Keratinocyte (primary cell): ENCODE data around the gene USP20. TPM values are rescaled to one million over a fixed set of nuclear protein-coding genes. Genes with fewer than 3 reads are reported as not detected.

Source experiments
- DNase-seq: peaks from one replicate; pipeline ENCODE4 v3.0.0-alpha.2; 2011; ENCODE audit warnings: low read depth, missing footprints, low spot score
- FAIRE-seq: peaks from 2 replicates; lab custom pipeline; 2011; peaks lifted over from hg19 to GRCh38; lab: Jason Lieb, UNC
- H2AFZ ChIP-seq: 2 replicates; pipeline ENCODE4 v1.6.0; 2012; ENCODE audit warnings: low read length, control low read depth, inconsistent platforms; ENCODE audit not compliant: control insufficient read depth
- H3K27ac ChIP-seq: 2 replicates; pipeline ENCODE4 v1.5.1; 2011; ENCODE audit warnings: low read length; ENCODE audit not compliant: control insufficient read depth, insufficient read depth
- H3K27me3 ChIP-seq: 3 replicates; pipeline ENCODE4 v1.6.0; 2011; ENCODE audit warnings: low read length; ENCODE audit not compliant: control insufficient read depth, insufficient read depth; ENCODE audit errors: extremely low read depth
- H3K36me3 ChIP-seq, 2 experiments: 2 replicates in 1 of 2; 3 replicates in 1 of 2; pipeline ENCODE4 v1.5.1; 2011; ENCODE audit warnings: low read length in 2 of 2, mild to moderate bottlenecking in 1 of 2; ENCODE audit not compliant: control insufficient read depth in 2 of 2, insufficient read depth in 2 of 2; ENCODE audit errors: extremely low read depth in 1 of 2
- H3K4me1 ChIP-seq: 3 replicates; pipeline ENCODE4 v1.5.1; 2011; ENCODE audit warnings: low read length; ENCODE audit not compliant: control insufficient read depth, insufficient read depth; ENCODE audit errors: extremely low read depth
- H3K4me2 ChIP-seq: 3 replicates; pipeline ENCODE4 v1.6.0; 2011; ENCODE audit warnings: low read depth, low read length; ENCODE audit not compliant: control insufficient read depth, insufficient read depth; ENCODE audit errors: extremely low read depth
- H3K4me3 ChIP-seq, 3 experiments: fragments of 200-600 bp in 1 of 3; sonication (generic) in 1 of 3; 2 replicates in 2 of 3; 3 replicates in 1 of 3; pipeline ENCODE4 v1.5.1; 2011 to 2016; ENCODE audit warnings: low read length in 3 of 3, mild to moderate bottlenecking in 3 of 3, control low read depth in 2 of 3, inconsistent platforms in 1 of 3, low read depth in 1 of 3, mixed read lengths in 1 of 3, mixed run types in 1 of 3, moderate library complexity in 1 of 3; ENCODE audit not compliant: control insufficient read depth in 2 of 3, insufficient read depth in 2 of 3; ENCODE audit errors: extremely low read depth in 1 of 3
- H3K79me2 ChIP-seq: 2 replicates; pipeline ENCODE4 v1.6.0; 2012; ENCODE audit warnings: low read length; ENCODE audit not compliant: control insufficient read depth, insufficient read depth
- H3K9ac ChIP-seq: 3 replicates; pipeline ENCODE4 v1.6.0; 2011; ENCODE audit warnings: low read length; ENCODE audit not compliant: control insufficient read depth, insufficient read depth; ENCODE audit errors: extremely low read depth
- H3K9me1 ChIP-seq: 3 replicates; pipeline ENCODE4 v1.6.0; 2011; ENCODE audit warnings: low read length; ENCODE audit not compliant: control insufficient read depth, insufficient read depth; ENCODE audit errors: extremely low read depth
- H3K9me3 ChIP-seq: 2 replicates; pipeline ENCODE4 v1.5.1; 2012; ENCODE audit warnings: low read depth, low read length; ENCODE audit not compliant: control insufficient read depth
- H4K20me1 ChIP-seq: 3 replicates; pipeline ENCODE4 v1.6.0; 2011; ENCODE audit warnings: low read length; ENCODE audit not compliant: control insufficient read depth, insufficient read depth; ENCODE audit errors: extremely low read depth
- CTCF ChIP-seq, 3 experiments: IDR thresholded peaks in 1 of 3; conservative IDR thresholded peaks in 1 of 3; optimal IDR thresholded peaks in 1 of 3; 2 replicates in 2 of 3; 3 replicates in 1 of 3; pipeline versions ENCODE3 to v1.5.1; 2011; ENCODE audit warnings: low read length in 3 of 3, mild to moderate bottlenecking in 3 of 3, moderate library complexity in 2 of 3, control low read depth in 1 of 3, inconsistent platforms in 1 of 3; ENCODE audit not compliant: insufficient read depth in 2 of 3; ENCODE audit errors: extremely low read depth in 1 of 3
- EZH2 ChIP-seq: IDR thresholded peaks from one replicate; pipeline ENCODE4 v1.6.1; 2012; ENCODE audit warnings: inconsistent platforms, mild to moderate bottlenecking, low read length, moderate library complexity
- dilution Hi-C: fragments of 300-500 bp; cut with MboI; formaldehyde crosslinking; loops from one replicate; pipeline ENCODE4 v1.7.0; 2020; ENCODE audit warnings: low sequenced_read_pairs; ENCODE audit not compliant: extremely low pct_ligation_motif_present
- polyA plus RNA-seq, 5 experiments: library from polyadenylated mRNA; depleted of rRNA in 3 of 5; stranded (reverse) in 3 of 5; stranded (forward) in 1 of 5; unstranded in 1 of 5; fragments of >200 nt; gene quantifications; 1 replicate in 1 of 5; 2 replicates in 3 of 5; 3 replicates in 1 of 5; pipeline versions ENCODE4 v1.2.1 to v1.2.3, GENCODE V29; 2011 to 2012; ENCODE audit warnings: missing spikeins in 2 of 5, low read depth in 1 of 5, low replicate concordance in 1 of 5

The USP20 gene
- polyA plus RNA-seq, 1 donor (not counting 4 experiments of a cell fraction or from before 2014, with no cell fraction given) = 6.4 TPM

DNA sequence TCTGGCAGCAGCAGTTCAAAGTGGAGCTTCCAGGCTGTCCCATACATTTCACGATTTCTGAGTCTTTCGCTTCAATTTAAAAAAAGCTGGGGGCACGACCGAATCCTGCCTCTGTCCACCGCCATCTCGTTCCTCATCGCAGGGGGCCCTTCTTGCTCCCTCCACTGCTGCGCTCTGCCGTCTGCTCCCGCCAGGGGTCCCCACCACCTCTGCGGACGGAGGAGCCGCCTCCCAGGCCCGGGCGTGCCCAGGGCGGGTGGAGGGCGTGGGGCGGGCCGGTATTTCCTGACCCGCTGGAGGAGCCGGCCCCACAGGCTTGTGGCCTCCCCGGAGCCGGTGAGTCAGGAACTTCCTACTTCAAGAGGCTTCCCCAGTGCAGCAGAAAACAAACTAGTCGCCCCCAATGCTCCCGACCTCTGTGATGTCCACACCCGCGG lies 50.4 kb downstream of the USP20 start:
- no peaks in the 10 kb centered on the region for H4K20me1 ChIP-seq
- H3K27me3 ChIP-seq = no peaks in the 10 kb centered on the region
- no peaks in the 10 kb centered on the region for H3K9me1 ChIP-seq
- H3K36me3 ChIP-seq = peaks cover 0 to 6% of the 10 kb centered on the region in 2 experiments
- no peak for FAIRE-seq
- dilution Hi-C loops = no loop called here
- H3K9ac ChIP-seq = peak overlapping the region; percentile 52
- H2AFZ ChIP-seq = peak overlapping the region; percentile 77
- peak; percentile 82 to 96 (median 96) for TF ChIP-seq CTCF (optimal IDR thresholded peaks at IDR 0.05 in 1 of 3, IDR thresholded peaks at IDR 0.05 in 1 of 3, conservative IDR thresholded peaks at IDR 0.05 in 1 of 3; ENCODE audit: extremely low read depth in 1 of 3, insufficient read depth in 2 of 3, low read length in 3 of 3)
- TF ChIP-seq EZH2 = no peak
- peak overlapping the region; percentile 45 for H3K27ac ChIP-seq
- peak; percentile 45 for DNase-seq
- H3K79me2 ChIP-seq = no peaks in the 10 kb centered on the region
- peak overlapping the region in 2 of 3 experiments; percentile 44 to 60 for H3K4me3 ChIP-seq
- H3K4me1 ChIP-seq = peaks cover 21% of the 10 kb centered on the region
- H3K9me3 ChIP-seq = no peaks in the 10 kb centered on the region
- peak overlapping the region; percentile 74 for H3K4me2 ChIP-seq

DNA sequence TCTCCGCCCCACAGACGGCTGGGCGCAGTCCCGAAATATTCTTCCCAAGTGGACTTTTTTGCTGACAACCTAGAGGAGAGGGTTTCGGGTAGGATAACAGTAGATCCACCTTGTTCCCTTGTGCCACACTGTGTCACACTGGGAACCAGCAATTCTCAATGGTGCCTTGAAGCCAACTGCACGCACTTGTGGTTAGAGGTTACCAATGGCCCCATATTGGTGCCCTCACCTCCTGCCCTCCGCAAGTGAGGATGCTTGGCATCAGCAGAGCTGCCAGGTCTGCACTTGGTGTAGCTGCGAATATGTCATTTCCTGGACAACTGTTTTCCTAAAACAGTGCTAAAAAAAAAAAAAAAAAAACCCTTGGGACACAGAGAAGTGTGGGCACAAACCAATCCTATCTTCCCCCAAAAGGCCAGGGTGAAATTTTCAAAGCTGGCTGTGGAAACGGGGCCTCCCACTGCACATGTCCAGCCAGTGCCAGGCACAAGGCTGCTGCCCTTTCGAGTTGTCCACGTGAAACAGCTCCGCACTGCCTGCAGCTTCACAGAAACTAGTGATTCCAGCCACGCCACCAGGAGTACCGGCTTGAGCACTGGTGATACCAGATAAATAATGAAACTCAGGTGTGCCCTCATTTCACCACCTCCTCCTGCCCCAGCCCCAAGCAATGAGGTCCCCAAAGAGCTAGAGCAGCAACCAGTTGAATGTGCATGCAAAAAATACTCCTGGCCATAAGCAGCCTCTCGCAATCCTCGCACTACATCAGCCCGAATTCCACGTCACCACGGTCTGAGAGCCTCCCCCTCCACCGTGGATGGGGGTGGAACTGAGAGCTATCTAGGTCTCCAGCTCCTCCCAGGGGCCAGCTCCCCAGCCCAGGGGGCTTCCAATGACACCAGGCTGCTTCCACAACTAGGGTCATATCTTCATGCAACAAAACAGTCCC lies 51.2 kb downstream of the USP20 start:
- Histone ChIP-seq H3K9me3 (no peaks in the 10 kb centered on the region), H3K4me2 (peak overlapping the region; percentile 74), H3K36me3 (peaks cover 0 to 4% of the 10 kb centered on the region in 2 experiments), H3K9me1 (no peaks in the 10 kb centered on the region), H3K9ac (peak overlapping the region; percentile 37), H3K79me2 (no peaks in the 10 kb centered on the region), H3K4me1 (peaks cover 21% of the 10 kb centered on the region), H3K27me3 (no peaks in the 10 kb centered on the region), H3K27ac (peak overlapping the region; percentile 26), H3K4me3 (peak overlapping the region in 2 of 3 experiments; percentile 44 to 49), H4K20me1 (no peaks in the 10 kb centered on the region), H2AFZ (peak overlapping the region; percentile 76)
- TF ChIP-seq EZH2 (no peak), CTCF (optimal IDR thresholded peaks at IDR 0.05 in 1 of 3, IDR thresholded peaks at IDR 0.05 in 1 of 3, conservative IDR thresholded peaks at IDR 0.05 in 1 of 3; ENCODE audit: extremely low read depth in 1 of 3, insufficient read depth in 2 of 3, low read length in 3 of 3) (no peak)
- dilution Hi-C loops = no loop called here
- no peak for DNase-seq
- no peak for FAIRE-seq
